GM23338 (cell line): ENCODE measurements around the gene HOXD9.

Experiments used
- CREB1 ChIP-seq: fragments of 250-450 bp; sonication (Bioruptor Pico); IDR thresholded peaks from 2 replicates; pipeline ENCODE4 v1.5.0; 2020; ENCODE audit warnings: low read depth, mild to moderate bottlenecking, moderate library complexity
- CTCF ChIP-seq, 2 experiments: fragments of 200-600 bp in 1 of 2; sonication (generic) in 1 of 2; conservative IDR thresholded peaks; 2 replicates each; pipeline versions ENCODE4 v1.5.1 to v1.6.1; 2016 to 2017; ENCODE audit warnings: antibody characterized with exemption in 2 of 2, low read depth in 2 of 2, mild to moderate bottlenecking in 2 of 2, moderate library complexity in 1 of 2

GRCh38 chr2:176138923-176139660, 16.6 kb downstream of the HOXD9 start:
- no peak for TF ChIP-seq CREB1
- TF ChIP-seq CTCF (conservative IDR thresholded peaks at IDR 0.05; ENCODE audit: low read depth in 2 of 2), result no peak
